K562 (cell line): ENCODE data around the gene CPT1B. TPM values are rescaled to one million over a fixed set of nuclear protein-coding genes. Genes with fewer than 3 reads are reported as not detected.
A peak's percentile ranks its signal among the peaks of the same experiment; 100 is the strongest.

Experiments
- ATAC-seq: fragments of 200-7000 bp; cut with Tn5 transposase; 3 replicates; pipeline ENCODE4 v1.9.1; 2020; ENCODE audit warnings: moderate library complexity
- BruUV-seq: library from RNA; stranded (reverse); fragments of 400-500 nt; replicated peaks from 2 replicates; lab custom pipeline; 2021; lab: Mats Ljungman, UMichigan
- CTCF ChIA-PET: fragments of 300-600 bp; formaldehyde crosslinking; extraction: SDS; loops from one replicate; lab custom pipeline; 2021; ENCODE audit warnings: low intra/inter-chr PET ratio; lab: Yijun Ruan, JAX
- POLR2A ChIA-PET: fragments of 300-600, 350-650 bp; sonication (Branson Sonifier 250); formaldehyde crosslinking; extraction: SDS; loops from one replicate; lab custom pipeline; 2021; ENCODE audit warnings: antibody characterized with exemption, inconsistent platforms; lab: Yijun Ruan, JAX
- DNase-seq, 4 experiments: peaks; one replicate each; pipeline versions ENCODE4 v3.0.0 to v3.0.0-alpha.2; 2011 to 2018; ENCODE audit warnings: low spot score in 3 of 4, mixed read lengths in 3 of 4; ENCODE audit errors: extremely low read depth in 1 of 4
- FAIRE-seq: peaks from 2 replicates; lab custom pipeline; 2011; peaks lifted over from hg19 to GRCh38; lab: Jason Lieb, UNC
- H2AFZ ChIP-seq: 2 replicates; pipeline ENCODE4 v1.6.0; 2011; ENCODE audit warnings: low read depth, low read length, control low read depth, inconsistent platforms
- H3K27ac ChIP-seq: fragments of 200-600 bp; 3 replicates; pipeline ENCODE4 v1.8.0; 2011; ENCODE audit warnings: low read depth, mild to moderate bottlenecking, control low read depth, inconsistent platforms, low read length, moderate library complexity, mixed read lengths; ENCODE audit errors: extremely low read depth
- H3K27me3 ChIP-seq, 2 experiments: fragments of 300-600 bp in 1 of 2; 2 replicates in 1 of 2; 3 replicates in 1 of 2; pipeline versions ENCODE4 v1.6.0 to v1.8.0; 2011; ENCODE audit warnings: inconsistent platforms in 2 of 2, low read length in 2 of 2, mild to moderate bottlenecking in 1 of 2, mixed read lengths in 1 of 2, moderate library complexity in 1 of 2; ENCODE audit not compliant: control insufficient read depth in 2 of 2, insufficient read depth in 2 of 2
- H3K36me3 ChIP-seq: fragments of 300-600 bp; 3 replicates; pipeline ENCODE4 v1.8.0; 2011; ENCODE audit warnings: mild to moderate bottlenecking, low read length, inconsistent platforms; ENCODE audit not compliant: control insufficient read depth, insufficient read depth
- H3K4me1 ChIP-seq, 2 experiments: fragments of 200-600 bp in 1 of 2; replicated peaks in 1 of 2; 2 replicates in 1 of 2; 3 replicates in 1 of 2; pipeline versions ENCODE4 v1.5.1 to v1.8.0; 2011; ENCODE audit warnings: inconsistent platforms in 2 of 2, low read length in 2 of 2, mild to moderate bottlenecking in 1 of 2, mixed read lengths in 1 of 2, moderate library complexity in 1 of 2; ENCODE audit not compliant: control insufficient read depth in 2 of 2, insufficient read depth in 2 of 2
- H3K4me2 ChIP-seq: 2 replicates; pipeline ENCODE4 v1.6.1; 2011; ENCODE audit warnings: low read length, control low read depth, inconsistent platforms, mixed read lengths; ENCODE audit not compliant: insufficient read depth
- H3K4me3 ChIP-seq: fragments of 200-600 bp; sonication (generic), shearing (Covaris generic); 2 replicates; pipeline ENCODE4 v1.5.1; 2016; ENCODE audit warnings: control low read depth, inconsistent platforms
- H3K79me2 ChIP-seq: fragments of 200-600 bp; 3 replicates; pipeline ENCODE4 v1.8.0; 2011; ENCODE audit warnings: low read length, inconsistent platforms; ENCODE audit not compliant: control insufficient read depth, insufficient read depth
- H3K9ac ChIP-seq, 2 experiments: 2 replicates each; pipeline versions ENCODE4 v1.6.0 to v1.6.1; 2011; ENCODE audit warnings: low read depth in 2 of 2, low read length in 2 of 2, control low read depth in 1 of 2, inconsistent platforms in 1 of 2, mild to moderate bottlenecking in 1 of 2, mixed read lengths in 1 of 2; ENCODE audit not compliant: insufficient read depth in 1 of 2
- H3K9me1 ChIP-seq: one replicate; pipeline ENCODE4 v1.6.0; 2011; ENCODE audit warnings: inconsistent platforms, mild to moderate bottlenecking, low read length, moderate library complexity; ENCODE audit not compliant: control insufficient read depth, insufficient read depth
- H3K9me3 ChIP-seq: replicated peaks from 2 replicates; pipeline ENCODE4 v1.5.1; 2011; ENCODE audit warnings: low read depth, low read length, inconsistent platforms; ENCODE audit not compliant: control insufficient read depth, insufficient read depth
- H4K20me1 ChIP-seq: replicated peaks from 2 replicates; pipeline ENCODE4 v1.6.1; 2011; ENCODE audit warnings: low read length, inconsistent platforms, mixed read lengths; ENCODE audit not compliant: control insufficient read depth, insufficient read depth
- ESRRA ChIP-seq: fragments of 450-650 bp; IDR thresholded peaks from 2 replicates; pipeline ENCODE4 v1.6.1; 2014; ENCODE audit warnings: low read depth, mild to moderate bottlenecking, moderate library complexity, borderline replicate concordance
- HMG20A ChIP-seq: fragments of 450-650 bp; formaldehyde crosslinking; conservative IDR thresholded peaks from 2 replicates; pipeline ENCODE4 v1.4.0; 2020; ENCODE audit warnings: mild to moderate bottlenecking, mixed read lengths
- LARP7 ChIP-seq: fragments of 450-650 bp; IDR thresholded peaks from 2 replicates; pipeline ENCODE4 v1.6.1; 2016
- POLR2A ChIP-seq: fragments of 450-650 bp; conservative IDR thresholded peaks from 2 replicates; pipeline ENCODE4 v1.6.1; 2016
- POLR2AphosphoS5 ChIP-seq: IDR thresholded peaks from 2 replicates; pipeline ENCODE4 v1.6.1; 2011; ENCODE audit warnings: mild to moderate bottlenecking, low read depth, low read length, moderate library complexity; ENCODE audit not compliant: control insufficient read depth, insufficient read depth
- RAD21 ChIP-seq, 2 experiments: fragments of 250-450 bp in 1 of 2; fragments of 450-650 bp in 1 of 2; sonication (Bioruptor Pico) in 1 of 2; formaldehyde crosslinking in 1 of 2; IDR thresholded peaks in 1 of 2; conservative IDR thresholded peaks in 1 of 2; 2 replicates each; pipeline versions ENCODE4 v1.4.0 to v1.8.0; 2020 to 2022; ENCODE audit warnings: mild to moderate bottlenecking in 2 of 2, moderate library complexity in 1 of 2
- SIN3B ChIP-seq: fragments of 450-650 bp; IDR thresholded peaks from 2 replicates; pipeline ENCODE4 v1.6.1; 2017; ENCODE audit warnings: low read depth, mild to moderate bottlenecking, moderate library complexity
- YBX1 ChIP-seq: fragments of 450-650 bp; IDR thresholded peaks from 2 replicates; pipeline ENCODE4 v1.7.1; 2016; ENCODE audit warnings: mild to moderate bottlenecking
- WGBS: fragments of 100-300 bp; shearing (Covaris generic); methylation state at CpG from one replicate; pipeline ENCODE4 v1.1.6; 2016; ENCODE audit warnings: low coverage, mixed read lengths; ENCODE audit not compliant: insufficient coverage; ENCODE audit errors: missing lambda C conversion rate; 5-methylcytosine and 5-hydroxymethylcytosine counted together
- in situ Hi-C: fragments of 300-500 bp; cut with MboI; formaldehyde crosslinking; loops from 4 replicates; pipeline ENCODE4 v1.15.0; 2018; ENCODE audit warnings: inconsistent platforms, mixed read lengths
- intact Hi-C: fragments of 100-400 bp; cut with micrococcal nuclease; formaldehyde crosslinking; loops from 2 replicates; pipeline ENCODE4 v1.14.2; 2022
- polyA plus RNA-seq, 8 experiments: library from polyadenylated mRNA; depleted of rRNA in 4 of 8; stranded (reverse) in 5 of 8; unstranded in 3 of 8; fragments of >200 nt; fragmentation: Nextera tagmentation in 2 of 8; fragmentation: Illumina TruSeq in 1 of 8; extraction: Ambion mirVana in 2 of 8; extraction: Trizol in 1 of 8; gene quantifications; 2 replicates each; pipeline versions ENCODE4 v1.2.1 to v1.2.3, GENCODE V29; 2011 to 2014; ENCODE audit warnings: inconsistent platforms in 1 of 8, missing spikeins in 1 of 8
- total RNA-seq, 7 experiments: library from RNA; depleted of rRNA in 6 of 7; stranded (reverse); fragments of >200 nt in 6 of 7; fragmentation: Illumina TruSeq in 2 of 7; extraction: Trizol in 2 of 7; gene quantifications; 2 replicates each; pipeline versions ENCODE4 v1.2.1 to v1.2.3, GENCODE V29; 2011 to 2021; ENCODE audit warnings: low replicate concordance in 1 of 7
- TF ChIP-seq, protein P1 (sequence below): sonication (generic); formaldehyde crosslinking; IDR thresholded peaks from 2 replicates; pipeline ENCODE4 v1.9.0; 2022; ENCODE audit warnings: mild to moderate bottlenecking, missing genetic modification reagents

The CPT1B gene
- total and polyA plus RNA-seq, 9 of the 15 experiments (the other 6 are each of a cell fraction or from before 2014, with no cell fraction given), result 0.35 to 6.1 (median 2.6) TPM

DNA sequence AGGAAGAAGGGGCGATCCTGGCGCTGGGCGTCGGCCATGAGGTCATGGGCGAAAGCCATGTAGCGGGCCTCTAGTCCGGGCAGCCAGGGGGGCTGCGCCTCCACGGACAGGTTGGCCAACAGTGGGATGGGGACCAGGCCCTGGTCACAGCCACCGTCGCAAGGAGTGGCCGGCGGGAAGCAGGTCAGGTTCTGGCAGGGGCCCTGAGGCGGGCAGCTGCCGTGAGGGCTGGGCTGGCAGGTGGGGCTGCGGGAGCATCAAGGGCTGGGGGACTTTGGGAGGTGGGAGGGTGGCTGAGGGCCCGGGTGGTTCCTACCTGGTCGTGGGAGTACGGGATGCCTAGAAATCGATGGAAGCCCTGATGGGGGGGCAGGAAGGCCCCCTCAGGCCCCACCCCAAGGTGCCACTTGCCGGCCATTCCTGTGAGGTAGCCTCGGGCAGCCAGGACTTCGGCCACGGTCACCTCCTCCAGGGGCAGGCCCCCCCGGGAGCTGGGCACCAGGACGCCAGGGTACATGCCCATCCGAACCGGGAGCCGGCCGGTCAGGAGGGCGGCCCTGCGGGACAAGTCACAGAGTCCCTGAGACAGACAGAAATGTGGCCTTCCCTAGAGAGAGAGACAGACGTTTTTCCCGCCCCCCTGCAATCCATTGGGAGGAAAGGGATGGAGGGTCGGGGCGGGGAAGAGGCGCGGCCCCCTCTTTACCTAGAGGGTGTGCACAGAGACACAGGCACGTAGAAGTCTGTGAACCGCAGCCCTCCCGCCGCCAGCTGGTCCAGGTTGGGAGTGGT is 48.8 kb upstream of the CPT1B start:
- H3K9ac ChIP-seq, result peak overlapping the region; percentile 61 to 92; a peak in 3 of 4 replicates
- TF ChIP-seq POLR2A (no peak), SIN3B (no peak), YBX1 (no peak), LARP7 (no peak)
- TF ChIP-seq, all 486 proteins: peak for 0
- peaks cover 5 to 43% of the 10 kb centered on the region in 2 experiments; a peak in 4 of 5 replicates for H3K4me1 ChIP-seq
- FAIRE-seq (no peak), DNase-seq (no peak), ATAC-seq (peak; percentile 39; the same call in 2 of the 3 replicates)
- no peaks in the 10 kb centered on the region for H3K9me1 ChIP-seq
- peak overlapping the region; percentile 76 for H3K4me3 ChIP-seq
- no peak overlapping the region for H2AFZ ChIP-seq
- H3K36me3 ChIP-seq, result no peaks in the 10 kb centered on the region
- H3K27ac ChIP-seq, result no peak overlapping the region
- WGBS, result 47% methylated on average over 7 of the region's 42 CpGs
- peak overlapping the region; percentile 84 for H3K4me2 ChIP-seq
- no peaks in the 10 kb centered on the region for H3K27me3 ChIP-seq
- intact Hi-C loops (no loop called here), in situ Hi-C loops (no loop called here)
- H3K9me3 ChIP-seq, result no peaks in the 10 kb centered on the region
- H3K79me2 ChIP-seq, result no peaks in the 10 kb centered on the region; the same call in 2 of the 3 replicates
- ChIA-PET POLR2A (interaction anchor here (0.8 to 1.1 kb wide), 2 partner anchors 12 to 14 kb away, joined by 3 to 5 read pairs; no protein-coding TSS in a partner anchor), CTCF (no interaction called here)
- no TSS peak for BruUV-seq
- H4K20me1 ChIP-seq, result no peaks in the 10 kb centered on the region

DNA sequence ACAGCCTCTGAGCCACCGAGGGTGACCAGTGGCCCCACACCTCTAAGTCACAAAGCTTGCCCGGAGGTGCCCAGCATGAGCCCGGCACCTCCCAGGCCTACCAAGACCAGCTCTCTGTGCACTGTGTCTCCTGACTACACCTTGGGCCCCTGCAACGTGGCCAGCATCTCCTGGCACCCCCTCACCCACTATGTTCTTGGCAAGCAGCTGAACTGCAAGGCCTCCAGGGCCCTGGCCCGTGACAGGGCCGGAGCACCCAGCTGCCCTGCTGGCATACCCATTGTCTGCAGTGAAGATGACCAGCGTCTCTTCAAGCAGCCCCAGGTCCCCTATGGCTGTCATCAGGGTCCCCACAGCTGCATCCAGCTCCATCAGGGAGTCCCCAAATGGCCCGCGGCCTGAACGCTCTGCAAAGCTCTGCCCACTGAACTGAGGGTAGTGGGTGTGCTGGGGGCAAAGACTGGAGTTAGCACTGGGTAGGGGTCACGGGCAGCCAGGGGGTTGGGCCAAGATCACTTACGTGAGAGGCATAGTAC is 48.2 kb upstream of the CPT1B start:
- Histone ChIP-seq H3K27me3 (no peaks in the 10 kb centered on the region), H3K27ac (no peak overlapping the region), H3K79me2 (no peaks in the 10 kb centered on the region; the same call in 2 of the 3 replicates), H3K36me3 (no peaks in the 10 kb centered on the region), H3K9ac (no peak overlapping the region), H3K4me2 (no peak overlapping the region), H3K4me1 (peaks cover 8 to 43% of the 10 kb centered on the region in 2 experiments; a peak in 4 of 5 replicates), H3K9me1 (no peaks in the 10 kb centered on the region), H2AFZ (no peak overlapping the region), H3K4me3 (no peak overlapping the region), H4K20me1 (no peaks in the 10 kb centered on the region), H3K9me3 (no peaks in the 10 kb centered on the region)
- in situ Hi-C loops, result no loop called here
- TF ChIP-seq, protein P1, sequence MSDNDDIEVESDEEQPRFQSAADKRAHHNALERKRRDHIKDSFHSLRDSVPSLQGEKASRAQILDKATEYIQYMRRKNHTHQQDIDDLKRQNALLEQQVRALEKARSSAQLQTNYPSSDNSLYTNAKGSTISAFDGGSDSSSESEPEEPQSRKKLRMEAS (CRISPR knock-in tag), result no peak
- TF ChIP-seq POLR2AphosphoS5 (no peak), ESRRA (no peak), HMG20A (CRISPR knock-in tag) (no peak), RAD21 (CRISPR knock-in tag; conservative IDR thresholded peaks at IDR 0.05 in 1 of 2, IDR thresholded peaks at IDR 0.05 in 1 of 2) (peak in 1 of 2 experiments; percentile 13; a peak in 1 of 4 replicates)
- ATAC-seq (no peak), FAIRE-seq (no peak), DNase-seq (no peak)
- no TSS peak for BruUV-seq
- intact Hi-C loops, result no loop called here
- ChIA-PET POLR2A (interaction anchor here (0.7 to 1.1 kb wide), 2 partner anchors 11 to 57 kb away, joined by 3 to 5 read pairs; no protein-coding TSS in a partner anchor), CTCF (no interaction called here)
- WGBS, result 81% methylated on average over 7 of the region's 12 CpGs
